RWPE2 (cell line): Measurements from ENCODE around the gene NFKB1.

Experiments
- ATAC-seq: fragments of 200-7000 bp; cut with Tn5 transposase; 3 replicates; pipeline ENCODE4 v1.9.1; 2021; ENCODE audit warnings: low read depth
- DNase-seq: peaks from one replicate; pipeline ENCODE4 v3.0.0-alpha.2; 2020; ENCODE audit warnings: low spot score
- H3K27ac ChIP-seq: fragments of 450-650 bp; 2 replicates; pipeline ENCODE4 v1.5.1; 2017; ENCODE audit warnings: mild to moderate bottlenecking; ENCODE audit not compliant: poor library complexity, severe bottlenecking
- H3K27me3 ChIP-seq: fragments of 250-450 bp; sonication (Bioruptor Pico); 2 replicates; pipeline ENCODE4 v1.5.1; 2021; ENCODE audit warnings: mild to moderate bottlenecking, moderate library complexity; ENCODE audit not compliant: insufficient read depth, poor library complexity, severe bottlenecking
- H3K36me3 ChIP-seq: fragments of 250-450 bp; sonication (Bioruptor Pico); 2 replicates; pipeline ENCODE4 v1.5.1; 2020; ENCODE audit warnings: low read depth, mild to moderate bottlenecking, moderate library complexity
- H3K4me1 ChIP-seq: fragments of 250-450 bp; sonication (Bioruptor Pico); 2 replicates; pipeline ENCODE4 v1.5.1; 2021; ENCODE audit warnings: mild to moderate bottlenecking, moderate library complexity; ENCODE audit not compliant: insufficient read depth, poor library complexity, severe bottlenecking
- H3K4me3 ChIP-seq: fragments of 250-450 bp; sonication (Bioruptor Pico); 2 replicates; pipeline ENCODE4 v1.5.1; 2021; ENCODE audit warnings: mild to moderate bottlenecking, moderate library complexity; ENCODE audit not compliant: severe bottlenecking
- H3K9me3 ChIP-seq: fragments of 250-450 bp; sonication (Bioruptor Pico); 2 replicates; pipeline ENCODE4 v1.5.1; 2021; ENCODE audit warnings: mild to moderate bottlenecking, moderate library complexity; ENCODE audit not compliant: severe bottlenecking
- CTCF ChIP-seq: fragments of 450-650 bp; IDR thresholded peaks from one replicate; pipeline ENCODE4 v1.5.1; 2017; ENCODE audit warnings: mild to moderate bottlenecking, moderate library complexity; ENCODE audit not compliant: poor library complexity, severe bottlenecking

NFKB1 gene

GRCh38 chr4:102500696-102501446 lies at the start of gene NFKB1:
TSS of gene NFKB1 (plus strand) at chr4:102501359. CDS start at chr4:102525519, 24,160 bp downstream.
- H3K9me3 ChIP-seq, result no peaks in the 10 kb centered on the region
- DNase-seq (peak; percentile 60), ATAC-seq (peak; percentile 45)
- no peaks in the 10 kb centered on the region for H3K27me3 ChIP-seq
- H3K27ac ChIP-seq, result peak within 1 kb of the TSS; percentile 78
- H3K36me3 ChIP-seq, result no peaks in the 10 kb centered on the region
- H3K4me1 ChIP-seq, result peaks cover 29% of the 10 kb centered on the region
- TF ChIP-seq CTCF, result no peak
- peak within 1 kb of the TSS; percentile 93 for H3K4me3 ChIP-seq

GRCh38 chr4:102452854-102453253 lies 48.3 kb upstream of the NFKB1 start:
- no peak overlapping the region for H3K27ac ChIP-seq
- no peaks in the 10 kb centered on the region for H3K4me1 ChIP-seq
- H3K27me3 ChIP-seq, result no peaks in the 10 kb centered on the region
- DNase-seq, result no peak
- no peak overlapping the region for H3K4me3 ChIP-seq
- H3K36me3 ChIP-seq, result no peaks in the 10 kb centered on the region
- ATAC-seq, result no peak
- TF ChIP-seq CTCF, result no peak
- H3K9me3 ChIP-seq, result no peaks in the 10 kb centered on the region

GRCh38 chr4:102453827-102454226 lies 47.3 kb upstream of the NFKB1 start:
- Histone ChIP-seq H3K27ac (no peak overlapping the region), H3K36me3 (no peaks in the 10 kb centered on the region), H3K9me3 (no peaks in the 10 kb centered on the region), H3K4me1 (no peaks in the 10 kb centered on the region), H3K4me3 (no peak overlapping the region), H3K27me3 (no peaks in the 10 kb centered on the region)
- no peak for ATAC-seq
- no peak for DNase-seq
- TF ChIP-seq CTCF, result no peak

- TF ChIP-seq CTCF, result no peak
- no peaks in the 10 kb centered on the region for H3K9me3 ChIP-seq
- no peaks in the 10 kb centered on the region for H3K27me3 ChIP-seq
Measured at GRCh38 chr4:102454268-102454667, 46.9 kb upstream of the NFKB1 start.

More at GRCh38 chr4:102454268-102454667, 46.9 kb upstream of the NFKB1 start:
- ATAC-seq, result no peak
- no peak for DNase-seq
- Histone ChIP-seq H3K27ac (no peak overlapping the region), H3K36me3 (no peaks in the 10 kb centered on the region), H3K4me1 (no peaks in the 10 kb centered on the region), H3K4me3 (no peak overlapping the region)
